ENCODE results near the gene USP17L20.
A peak's percentile ranks its signal among the peaks of the same experiment; 100 is the strongest.
"Not testable (repeated sequence)": the region's sequence is repeated elsewhere in the genome, so short reads cannot be mapped to it uniquely, and the experiment has no call there.

Gene USP17L20, protein sequence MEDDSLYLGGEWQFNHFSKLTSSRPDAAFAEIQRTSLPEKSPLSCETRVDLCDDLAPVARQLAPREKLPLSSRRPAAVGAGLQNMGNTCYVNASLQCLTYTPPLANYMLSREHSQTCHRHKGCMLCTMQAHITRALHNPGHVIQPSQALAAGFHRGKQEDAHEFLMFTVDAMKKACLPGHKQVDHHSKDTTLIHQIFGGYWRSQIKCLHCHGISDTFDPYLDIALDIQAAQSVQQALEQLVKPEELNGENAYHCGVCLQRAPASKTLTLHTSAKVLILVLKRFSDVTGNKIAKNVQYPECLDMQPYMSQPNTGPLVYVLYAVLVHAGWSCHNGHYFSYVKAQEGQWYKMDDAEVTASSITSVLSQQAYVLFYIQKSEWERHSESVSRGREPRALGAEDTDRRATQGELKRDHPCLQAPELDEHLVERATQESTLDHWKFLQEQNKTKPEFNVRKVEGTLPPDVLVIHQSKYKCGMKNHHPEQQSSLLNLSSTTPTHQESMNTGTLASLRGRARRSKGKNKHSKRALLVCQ

DNA sequence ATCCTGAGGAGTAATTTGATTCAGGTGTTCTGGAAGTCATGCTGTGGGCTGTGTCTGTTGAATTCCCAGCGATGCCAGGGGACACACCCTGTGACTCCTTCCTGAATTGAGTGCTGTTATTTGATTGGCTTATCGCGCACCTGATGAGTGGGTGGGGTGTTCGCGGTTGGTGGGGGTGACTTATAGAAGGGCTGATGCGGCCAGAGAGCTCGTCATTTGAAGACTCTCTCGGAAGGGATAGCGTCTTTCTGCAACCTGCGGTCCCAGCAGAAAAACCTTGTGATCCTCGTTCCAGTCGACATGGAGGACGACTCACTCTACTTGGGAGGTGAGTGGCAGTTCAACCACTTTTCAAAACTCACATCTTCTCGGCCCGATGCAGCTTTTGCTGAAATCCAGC lies at the start of gene USP17L20:
Gene USP17L20, plus strand, starts transcription at position 301 of the 400 bp plus-strand sequence. Its CDS starts 0 bp downstream, at position 301.
- H3K27ac Mint-ChIP-seq; H3K4me3 Mint-ChIP-seq; H3K9me3 Mint-ChIP-seq; DNase-seq (ENCODE audit: low spot score); H3K27me3 Mint-ChIP-seq (ENCODE audit: low read depth); H3K4me1 Mint-ChIP-seq (ENCODE audit: low read depth); H3K36me3 Mint-ChIP-seq (ENCODE audit: low read depth): not testable (repeated sequence)

DNA sequence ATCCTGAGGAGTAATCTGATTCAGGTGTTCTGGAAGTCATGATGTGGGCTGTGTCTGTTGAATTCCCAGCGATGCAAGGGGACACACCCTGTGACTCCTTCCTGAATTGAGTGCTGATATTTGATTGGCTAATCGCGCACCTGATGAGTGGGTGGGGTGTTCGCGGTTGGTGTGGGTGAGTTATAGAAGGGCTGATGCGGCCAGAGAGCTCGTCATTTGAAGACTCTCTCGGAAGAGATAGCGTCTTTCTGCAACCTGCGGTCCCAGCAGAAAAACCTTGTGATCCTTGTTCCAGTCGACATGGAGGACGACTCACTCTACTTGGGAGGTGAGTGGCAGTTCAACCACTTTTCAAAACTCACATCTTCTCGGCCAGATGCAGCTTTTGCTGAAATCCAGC lies 47.6 kb upstream of the USP17L20 start, which contains the start of gene USP17L10:
Gene USP17L10, plus strand, starts transcription at position 301 of the 400 bp plus-strand sequence. Its CDS starts 0 bp downstream, at position 301.
- not testable (repeated sequence) for H3K4me3 Mint-ChIP-seq; H3K36me3 Mint-ChIP-seq (ENCODE audit: low read depth); DNase-seq (ENCODE audit: low spot score); H3K27ac Mint-ChIP-seq; H3K27me3 Mint-ChIP-seq (ENCODE audit: low read depth); H3K9me3 Mint-ChIP-seq; H3K4me1 Mint-ChIP-seq (ENCODE audit: low read depth)

DNA sequence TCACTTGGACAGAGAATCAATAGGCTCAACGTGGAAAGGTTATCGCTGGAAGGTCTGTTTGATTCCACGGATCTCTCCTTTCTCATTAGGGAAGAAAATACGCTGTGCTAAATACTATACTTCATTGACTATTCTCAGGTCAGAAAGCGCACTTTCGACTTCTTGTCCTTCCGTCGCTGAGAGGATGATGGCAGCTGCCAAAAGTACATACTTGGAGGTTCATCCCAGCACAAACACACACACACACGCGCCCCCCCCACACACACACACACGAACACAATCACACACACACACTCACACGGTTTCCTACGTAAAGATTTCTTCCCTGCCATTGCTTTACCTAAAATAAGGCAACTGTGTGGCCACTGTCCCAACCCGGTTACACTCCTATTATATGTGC lies 43.2 kb upstream of the USP17L20 start:
- not testable (repeated sequence) for H3K4me1 Mint-ChIP-seq (ENCODE audit: low read depth); H3K9me3 Mint-ChIP-seq; H3K27me3 Mint-ChIP-seq (ENCODE audit: low read depth); DNase-seq (ENCODE audit: low spot score); H3K36me3 Mint-ChIP-seq (ENCODE audit: low read depth); H3K27ac Mint-ChIP-seq; H3K4me3 Mint-ChIP-seq

DNA sequence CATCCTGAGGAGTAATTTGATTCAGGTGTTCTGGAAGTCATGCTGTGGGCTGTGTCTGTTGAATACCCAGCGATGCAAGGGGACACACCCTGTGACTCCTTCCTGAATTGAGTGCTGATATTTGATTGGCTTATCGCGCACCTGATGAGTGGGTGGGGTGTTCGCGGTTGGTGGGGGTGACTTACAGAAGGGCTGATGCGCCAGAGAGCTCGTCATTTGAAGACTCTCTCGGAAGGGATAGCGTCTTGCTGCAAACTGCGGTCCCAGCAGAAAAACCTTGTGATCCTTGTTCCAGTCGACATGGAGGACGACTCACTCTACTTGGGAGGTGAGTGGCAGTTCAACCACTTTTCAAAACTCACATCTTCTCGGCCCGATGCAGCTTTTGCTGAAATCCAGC lies 42.8 kb upstream of the USP17L20 start, which contains the start of gene USP17L11:
Gene USP17L11, plus strand, starts transcription at position 301 of the 400 bp plus-strand sequence. Its CDS starts 0 bp downstream, at position 301.
- not testable (repeated sequence) for H3K27me3 Mint-ChIP-seq (ENCODE audit: low read depth); H3K27ac Mint-ChIP-seq; H3K36me3 Mint-ChIP-seq (ENCODE audit: low read depth); H3K4me1 Mint-ChIP-seq (ENCODE audit: low read depth); H3K9me3 Mint-ChIP-seq; DNase-seq (ENCODE audit: low spot score); H3K4me3 Mint-ChIP-seq

DNA sequence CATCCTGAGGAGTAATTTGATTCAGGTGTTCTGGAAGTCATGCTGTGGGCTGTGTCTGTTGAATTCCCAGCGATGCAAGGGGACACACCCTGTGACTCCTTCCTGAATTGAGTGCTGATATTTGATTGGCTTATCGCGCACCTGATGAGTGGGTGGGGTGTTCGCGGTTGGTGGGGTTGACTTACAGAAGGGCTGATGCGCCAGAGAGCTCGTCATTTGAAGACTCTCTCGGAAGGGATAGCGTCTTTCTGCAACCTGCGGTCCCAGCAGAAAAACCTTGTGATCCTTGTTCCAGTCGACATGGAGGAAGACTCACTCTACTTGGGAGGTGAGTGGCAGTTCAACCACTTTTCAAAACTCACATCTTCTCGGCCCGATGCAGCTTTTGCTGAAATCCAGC lies 38.1 kb upstream of the USP17L20 start, which contains the start of gene USP17L12:
Gene USP17L12, plus strand, starts transcription at position 301 of the 400 bp plus-strand sequence. Its CDS starts 0 bp downstream, at position 301.
- DNase-seq (ENCODE audit: low spot score); H3K9me3 Mint-ChIP-seq; H3K36me3 Mint-ChIP-seq (ENCODE audit: low read depth); H3K4me3 Mint-ChIP-seq; H3K27ac Mint-ChIP-seq; H3K27me3 Mint-ChIP-seq (ENCODE audit: low read depth); H3K4me1 Mint-ChIP-seq (ENCODE audit: low read depth): not testable (repeated sequence)

DNA sequence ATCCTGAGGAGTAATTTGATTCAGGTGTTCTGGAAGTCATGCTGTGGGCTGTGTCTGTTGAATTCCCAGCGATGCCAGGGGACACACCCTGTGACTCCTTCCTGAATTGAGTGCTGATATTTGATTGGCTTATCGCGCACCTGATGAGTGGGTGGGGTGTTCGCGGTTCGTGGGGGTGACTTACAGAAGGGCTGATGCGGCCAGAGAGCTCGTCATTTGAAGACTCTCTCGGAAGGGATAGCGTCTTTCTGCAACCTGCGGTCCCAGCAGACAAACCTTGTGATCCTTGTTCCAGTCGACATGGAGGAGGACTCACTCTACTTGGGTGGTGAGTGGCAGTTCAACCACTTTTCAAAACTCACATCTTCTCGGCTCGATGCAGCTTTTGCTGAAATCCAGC lies 33.3 kb upstream of the USP17L20 start, which contains the start of gene USP17L13:
Gene USP17L13, plus strand, starts transcription at position 301 of the 400 bp plus-strand sequence. Its CDS starts 0 bp downstream, at position 301.
- not testable (repeated sequence) for H3K27ac Mint-ChIP-seq; H3K4me3 Mint-ChIP-seq; H3K4me1 Mint-ChIP-seq (ENCODE audit: low read depth); H3K36me3 Mint-ChIP-seq (ENCODE audit: low read depth); H3K9me3 Mint-ChIP-seq; H3K27me3 Mint-ChIP-seq (ENCODE audit: low read depth); DNase-seq (ENCODE audit: low spot score)

DNA sequence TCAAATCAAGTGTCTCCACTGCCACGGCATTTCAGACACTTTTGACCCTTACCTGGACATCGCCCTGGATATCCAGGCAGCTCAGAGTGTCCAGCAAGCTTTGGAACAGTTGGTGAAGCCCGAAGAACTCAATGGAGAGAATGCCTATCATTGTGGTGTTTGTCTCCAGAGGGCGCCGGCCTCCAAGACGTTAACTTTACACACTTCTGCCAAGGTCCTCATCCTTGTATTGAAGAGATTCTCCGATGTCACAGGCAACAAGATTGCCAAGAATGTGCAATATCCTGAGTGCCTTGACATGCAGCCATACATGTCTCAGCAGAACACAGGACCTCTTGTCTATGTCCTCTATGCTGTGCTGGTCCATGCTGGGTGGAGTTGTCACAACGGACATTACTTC lies 27.7 kb upstream of the USP17L20 start:
- H3K36me3 Mint-ChIP-seq (ENCODE audit: low read depth); H3K27me3 Mint-ChIP-seq (ENCODE audit: low read depth); H3K27ac Mint-ChIP-seq; H3K4me1 Mint-ChIP-seq (ENCODE audit: low read depth); H3K9me3 Mint-ChIP-seq; H3K4me3 Mint-ChIP-seq: not testable (repeated sequence)
- peak; percentile 3 for DNase-seq (ENCODE audit: low spot score)

DNA sequence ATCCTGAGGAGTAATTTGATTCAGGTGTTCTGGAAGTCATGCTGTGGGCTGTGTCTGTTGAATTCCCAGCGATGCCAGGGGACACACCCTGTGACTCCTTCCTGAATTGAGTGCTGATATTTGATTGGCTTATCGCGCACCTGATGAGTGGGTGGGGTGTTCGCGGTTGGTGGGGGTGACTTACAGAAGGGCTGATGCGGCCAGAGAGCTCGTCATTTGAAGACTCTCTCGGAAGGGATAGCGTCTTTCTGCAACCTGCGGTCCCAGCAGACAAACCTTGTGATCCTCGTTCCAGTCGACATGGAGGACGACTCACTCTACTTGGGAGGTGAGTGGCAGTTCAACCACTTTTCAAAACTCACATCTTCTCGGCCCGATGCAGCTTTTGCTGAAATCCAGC lies 23.8 kb upstream of the USP17L20 start, which contains the start of gene USP17L15:
Gene USP17L15, plus strand, starts transcription at position 301 of the 400 bp plus-strand sequence. Its CDS starts 0 bp downstream, at position 301.
- DNase-seq (ENCODE audit: low spot score); H3K4me3 Mint-ChIP-seq; H3K9me3 Mint-ChIP-seq; H3K27me3 Mint-ChIP-seq (ENCODE audit: low read depth); H3K4me1 Mint-ChIP-seq (ENCODE audit: low read depth); H3K27ac Mint-ChIP-seq; H3K36me3 Mint-ChIP-seq (ENCODE audit: low read depth): not testable (repeated sequence)

DNA sequence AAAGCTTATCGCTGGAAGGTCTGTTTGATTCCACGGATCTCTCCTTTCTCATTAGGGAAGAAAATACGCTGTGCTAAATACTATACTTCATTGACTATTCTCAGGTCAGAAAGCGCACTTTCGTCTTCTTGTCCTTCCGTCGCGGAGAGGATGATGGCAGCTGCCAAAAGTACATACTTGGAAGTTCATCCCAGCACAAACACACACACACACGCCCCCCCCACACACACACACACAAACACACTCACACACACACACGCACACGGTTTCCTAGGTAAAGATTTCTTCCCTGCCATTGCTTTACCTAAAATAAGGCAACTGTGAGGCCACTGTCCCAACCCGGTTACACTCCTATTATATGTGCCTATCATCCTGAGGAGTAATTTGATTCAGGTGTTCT lies 19.5 kb upstream of the USP17L20 start:
- H3K36me3 Mint-ChIP-seq (ENCODE audit: low read depth); H3K27ac Mint-ChIP-seq; H3K27me3 Mint-ChIP-seq (ENCODE audit: low read depth); H3K4me3 Mint-ChIP-seq; H3K4me1 Mint-ChIP-seq (ENCODE audit: low read depth); DNase-seq (ENCODE audit: low spot score); H3K9me3 Mint-ChIP-seq: not testable (repeated sequence)

DNA sequence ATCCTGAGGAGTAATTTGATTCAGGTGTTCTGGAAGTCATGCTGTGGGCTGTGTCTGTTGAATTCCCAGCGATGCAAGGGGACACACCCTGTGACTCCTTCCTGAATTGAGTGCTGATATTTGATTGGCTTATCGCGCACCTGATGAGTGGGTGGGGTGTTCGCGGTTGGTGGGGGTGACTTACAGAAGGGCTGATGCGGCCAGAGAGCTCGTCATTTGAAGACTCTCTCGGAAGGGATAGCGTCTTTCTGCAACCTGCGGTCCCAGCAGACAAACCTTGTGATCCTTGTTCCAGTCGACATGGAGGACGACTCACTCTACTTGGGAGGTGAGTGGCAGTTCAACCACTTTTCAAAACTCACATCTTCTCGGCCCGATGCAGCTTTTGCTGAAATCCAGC lies 14.3 kb upstream of the USP17L20 start, which contains the start of gene USP17L17:
Gene USP17L17, plus strand, starts transcription at position 301 of the 400 bp plus-strand sequence. Its CDS starts 0 bp downstream, at position 301.
- DNase-seq (ENCODE audit: low spot score); H3K27me3 Mint-ChIP-seq (ENCODE audit: low read depth); H3K36me3 Mint-ChIP-seq (ENCODE audit: low read depth); H3K27ac Mint-ChIP-seq; H3K4me1 Mint-ChIP-seq (ENCODE audit: low read depth); H3K9me3 Mint-ChIP-seq; H3K4me3 Mint-ChIP-seq: not testable (repeated sequence)

DNA sequence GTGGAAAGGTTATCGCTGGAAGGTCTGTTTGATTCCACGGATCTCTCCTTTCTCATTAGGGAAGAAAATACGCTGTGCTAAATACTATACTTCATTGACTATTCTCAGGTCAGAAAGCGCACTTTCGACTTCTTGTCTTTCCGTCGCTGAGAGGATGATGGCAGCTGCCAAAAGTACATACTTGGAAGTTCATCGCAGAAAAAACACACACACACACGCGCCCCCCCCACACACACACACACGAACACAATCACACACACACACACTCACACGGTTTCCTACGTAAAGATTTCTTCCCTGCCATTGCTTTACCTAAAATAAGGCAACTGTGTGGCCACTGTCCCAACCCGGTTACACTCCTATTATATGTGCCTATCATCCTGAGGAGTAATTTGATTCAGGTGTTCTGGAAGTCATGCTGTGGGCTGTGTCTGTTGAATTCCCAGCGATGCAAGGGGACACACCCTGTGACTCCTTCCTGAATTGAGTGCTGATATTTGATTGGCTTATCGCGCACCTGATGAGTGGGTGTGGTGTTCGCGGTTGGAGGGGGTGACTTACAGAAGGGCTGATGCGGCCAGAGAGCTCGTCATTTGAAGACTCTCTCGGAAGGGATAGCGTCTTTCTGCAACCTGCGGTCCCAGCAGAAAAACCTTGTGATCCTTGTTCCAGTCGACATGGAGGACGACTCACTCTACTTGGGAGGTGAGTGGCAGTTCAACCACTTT lies 9.8 kb upstream of the USP17L20 start, which contains the start of gene USP17L18:
Gene USP17L18, plus strand, starts transcription at position 678 of the 728 bp plus-strand sequence. Its CDS starts 0 bp downstream, at position 678.
- not testable (repeated sequence) for H3K4me1 Mint-ChIP-seq (ENCODE audit: low read depth); H3K27ac Mint-ChIP-seq; H3K36me3 Mint-ChIP-seq (ENCODE audit: low read depth); H3K4me3 Mint-ChIP-seq; H3K9me3 Mint-ChIP-seq; H3K27me3 Mint-ChIP-seq (ENCODE audit: low read depth); DNase-seq (ENCODE audit: low spot score)

DNA sequence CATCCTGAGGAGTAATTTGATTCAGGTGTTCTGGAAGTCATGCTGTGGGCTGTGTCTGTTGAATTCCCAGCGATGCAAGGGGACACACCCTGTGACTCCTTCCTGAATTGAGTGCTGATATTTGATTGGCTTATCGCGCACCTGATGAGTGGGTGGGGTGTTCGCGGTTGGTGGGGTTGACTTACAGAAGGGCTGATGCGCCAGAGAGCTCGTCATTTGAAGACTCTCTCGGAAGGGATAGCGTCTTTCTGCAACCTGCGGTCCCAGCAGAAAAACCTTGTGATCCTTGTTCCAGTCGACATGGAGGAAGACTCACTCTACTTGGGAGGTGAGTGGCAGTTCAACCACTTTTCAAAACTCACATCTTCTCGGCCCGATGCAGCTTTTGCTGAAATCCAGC lies 4.8 kb upstream of the USP17L20 start, which contains the start of gene USP17L19:
Gene USP17L19, plus strand, starts transcription at position 301 of the 400 bp plus-strand sequence. Its CDS starts 0 bp downstream, at position 301.
- not testable (repeated sequence) for DNase-seq (ENCODE audit: low spot score); H3K4me1 Mint-ChIP-seq (ENCODE audit: low read depth); H3K36me3 Mint-ChIP-seq (ENCODE audit: low read depth)

DNA sequence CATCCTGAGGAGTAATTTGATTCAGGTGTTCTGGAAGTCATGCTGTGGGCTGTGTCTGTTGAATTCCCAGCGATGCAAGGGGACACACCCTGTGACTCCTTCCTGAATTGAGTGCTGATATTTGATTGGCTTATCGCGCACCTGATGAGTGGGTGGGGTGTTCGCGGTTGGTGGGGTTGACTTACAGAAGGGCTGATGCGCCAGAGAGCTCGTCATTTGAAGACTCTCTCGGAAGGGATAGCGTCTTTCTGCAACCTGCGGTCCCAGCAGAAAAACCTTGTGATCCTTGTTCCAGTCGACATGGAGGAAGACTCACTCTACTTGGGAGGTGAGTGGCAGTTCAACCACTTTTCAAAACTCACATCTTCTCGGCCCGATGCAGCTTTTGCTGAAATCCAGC lies 4.6 kb downstream of the USP17L20 start, which contains the start of gene USP17L21:
Gene USP17L21, plus strand, starts transcription at position 301 of the 400 bp plus-strand sequence. Its CDS starts 0 bp downstream, at position 301.
- not testable (repeated sequence) for H3K27me3 Mint-ChIP-seq (ENCODE audit: low read depth); H3K4me1 Mint-ChIP-seq (ENCODE audit: low read depth); H3K27ac Mint-ChIP-seq; DNase-seq (ENCODE audit: low spot score); H3K36me3 Mint-ChIP-seq (ENCODE audit: low read depth); H3K9me3 Mint-ChIP-seq; H3K4me3 Mint-ChIP-seq

More for the DNA sequence above, 4.8 kb upstream of the USP17L20 start, which contains the start of gene USP17L19:
- H3K27me3 Mint-ChIP-seq (ENCODE audit: low read depth); H3K27ac Mint-ChIP-seq; H3K9me3 Mint-ChIP-seq; H3K4me3 Mint-ChIP-seq: not testable (repeated sequence)
